ENCODE measurements around the gene SUSD6.

GRCh38 chr14:69715725-69716477 is 104.5 kb downstream of the SUSD6 start:
- TF ChIP-seq CTCF (IDR thresholded peaks at IDR 0.05) (no peak), POLR2A (IDR thresholded peaks at IDR 0.05) (no peak)

Data from lower leg skin (tissue), 3 donors.